ENCODE results near the gene ATF5.

- TF ChIP-seq CTCF (conservative IDR thresholded peaks at IDR 0.05 in 1 of 2, IDR thresholded peaks at IDR 0.05 in 1 of 2; ENCODE audit: low read depth in 1 of 2, low read length in 2 of 2), result no peak
- TF ChIP-seq EZH2 (IDR thresholded peaks at IDR 0.05; ENCODE audit: low read length, missing control alignments), result no peak
Measured at GRCh38 chr19:49950956-49951526, 22.0 kb downstream of the ATF5 start.

All from fibroblast of lung (primary cell).